Measurements from ENCODE around the gene NOB1. TPM values are rescaled to one million over a fixed set of nuclear protein-coding genes. Genes with fewer than 3 reads are reported as not detected.

Gene NOB1
- total RNA-seq, 1 experiment from 2014 or later: 101 TPM

- Histone ChIP-seq H3K27me3 (ENCODE audit: insufficient read depth, low read length) (no peaks in the 10 kb centered on the region), H3K23ac (ENCODE audit: insufficient read length, low read depth, low read length) (no peak overlapping the region), H3K4ac (ENCODE audit: low read depth, low read length) (no peak overlapping the region), H3K4me2 (ENCODE audit: insufficient read depth, insufficient read length, low read length) (no peak overlapping the region), H2BK20ac (ENCODE audit: low read depth, low read length, poor library complexity, severe bottlenecking) (no peak overlapping the region), H3K56ac (ENCODE audit: insufficient read length, low read depth, low read length) (no peak overlapping the region), H3K79me1 (ENCODE audit: insufficient read depth, low read depth, low read length, poor library complexity, severe bottlenecking) (no peaks in the 10 kb centered on the region), H2AFZ (ENCODE audit: low read length) (no peak overlapping the region), H3K4me1 (ENCODE audit: insufficient read depth, low read length) (no peaks in the 10 kb centered on the region), H3T11ph (ENCODE audit: low read length) (no peak overlapping the region), H4K91ac (ENCODE audit: insufficient read length, low read depth, low read length) (no peak overlapping the region), H4K5ac (ENCODE audit: insufficient read length, low read depth, low read length) (no peak overlapping the region), H3K27ac (ENCODE audit: insufficient read length, low read depth, low read length) (no peak overlapping the region), H3K9me3 (ENCODE audit: control insufficient read depth, low read depth, low read length) (no peaks in the 10 kb centered on the region), H2BK15ac (ENCODE audit: low read depth, low read length) (no peak overlapping the region), H4K20me1 (ENCODE audit: control insufficient read depth, insufficient read depth, insufficient read length) (no peaks in the 10 kb centered on the region), H4K8ac (replicated peaks; ENCODE audit: insufficient read length, low read depth, low read length) (no peak overlapping the region), H2AK5ac (ENCODE audit: insufficient read length, low read length) (no peak overlapping the region), H2BK12ac (ENCODE audit: insufficient read length, low read depth, low read length) (no peak overlapping the region), H2BK5ac (ENCODE audit: insufficient read length, low read length) (no peak overlapping the region), H3K18ac (ENCODE audit: insufficient read length, low read depth, low read length) (no peak overlapping the region), H2BK120ac (ENCODE audit: low read depth, low read length, poor library complexity, severe bottlenecking) (no peak overlapping the region), H3K23me2 (ENCODE audit: insufficient read length, low read depth, low read length, poor library complexity, severe bottlenecking) (no peaks in the 10 kb centered on the region), H3K79me2 (ENCODE audit: insufficient read depth, low read length) (no peaks in the 10 kb centered on the region), H3K9ac (ENCODE audit: extremely low read depth, insufficient read length, low read length) (no peak overlapping the region), H3K14ac (ENCODE audit: insufficient read depth, low read length) (no peak overlapping the region)
- TF ChIP-seq, protein P1, sequence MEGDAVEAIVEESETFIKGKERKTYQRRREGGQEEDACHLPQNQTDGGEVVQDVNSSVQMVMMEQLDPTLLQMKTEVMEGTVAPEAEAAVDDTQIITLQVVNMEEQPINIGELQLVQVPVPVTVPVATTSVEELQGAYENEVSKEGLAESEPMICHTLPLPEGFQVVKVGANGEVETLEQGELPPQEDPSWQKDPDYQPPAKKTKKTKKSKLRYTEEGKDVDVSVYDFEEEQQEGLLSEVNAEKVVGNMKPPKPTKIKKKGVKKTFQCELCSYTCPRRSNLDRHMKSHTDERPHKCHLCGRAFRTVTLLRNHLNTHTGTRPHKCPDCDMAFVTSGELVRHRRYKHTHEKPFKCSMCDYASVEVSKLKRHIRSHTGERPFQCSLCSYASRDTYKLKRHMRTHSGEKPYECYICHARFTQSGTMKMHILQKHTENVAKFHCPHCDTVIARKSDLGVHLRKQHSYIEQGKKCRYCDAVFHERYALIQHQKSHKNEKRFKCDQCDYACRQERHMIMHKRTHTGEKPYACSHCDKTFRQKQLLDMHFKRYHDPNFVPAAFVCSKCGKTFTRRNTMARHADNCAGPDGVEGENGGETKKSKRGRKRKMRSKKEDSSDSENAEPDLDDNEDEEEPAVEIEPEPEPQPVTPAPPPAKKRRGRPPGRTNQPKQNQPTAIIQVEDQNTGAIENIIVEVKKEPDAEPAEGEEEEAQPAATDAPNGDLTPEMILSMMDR (conservative IDR thresholded peaks at IDR 0.05): no peak
- H3K27ac Mint-ChIP-seq: no peak overlapping the region
- no peaks in the 10 kb centered on the region for H3K27me3 Mint-ChIP-seq (ENCODE audit: low read depth)
- no peaks in the 10 kb centered on the region for H3K4me1 Mint-ChIP-seq
- peaks cover 4 to 55% (median 15%) of the 10 kb centered on the region in 3 experiments; a peak in 6 of 7 replicates for H3K36me3 Mint-ChIP-seq (ENCODE audit: insufficient read depth in 1 of 3, low read depth in 3 of 3)
- DNase-seq: no peak
- H3K9me3 Mint-ChIP-seq: no peaks in the 10 kb centered on the region
- H3K4me3 Mint-ChIP-seq: no peak overlapping the region
- no CpG with 5 or more reads among the region's 4 CpGs for WGBS (ENCODE audit: extremely low coverage, insufficient read length, low lambda C conversion rate)
These were observed 42.4 kb downstream of the NOB1 start for GRCh38 chr16:69712277-69712676.

Measured in H9 (cell line).